ENCODE data around the gene SNX12. TPM values are rescaled to one million over a fixed set of nuclear protein-coding genes. Genes with fewer than 3 reads are reported as not detected.

Gene SNX12
- total and polyA plus RNA-seq, 2 experiments from 2014 or later: 28.5 to 75.3 TPM

DNA sequence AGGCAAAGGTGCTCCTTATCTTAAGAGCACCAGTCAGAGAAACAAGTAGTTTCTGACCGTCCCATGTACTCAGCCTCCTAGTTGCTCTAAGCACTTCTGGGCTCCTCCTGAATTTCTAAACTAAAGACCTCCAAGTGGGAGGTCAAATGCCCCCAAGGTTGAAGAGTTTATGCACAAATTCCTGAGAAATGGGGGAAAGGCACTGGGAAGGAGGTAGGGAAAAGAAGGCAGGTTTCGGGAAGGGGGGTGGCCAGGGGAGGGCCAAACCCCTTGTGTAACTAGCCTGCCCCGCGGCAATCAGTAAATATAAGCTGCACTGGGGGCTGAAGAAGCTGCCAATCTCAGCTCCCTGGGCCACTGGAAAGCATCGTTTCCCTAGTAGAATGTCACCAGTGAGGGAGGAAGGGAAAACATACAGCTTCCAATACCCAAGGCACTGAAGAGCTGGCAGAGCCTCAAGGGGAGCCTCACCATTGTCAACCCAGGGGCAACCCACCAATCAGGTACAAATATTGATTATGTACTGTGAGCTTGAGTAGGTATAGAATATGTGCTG lies 30.9 kb upstream of the SNX12 start:
- Histone ChIP-seq H2AFZ (no peak overlapping the region), H3K27ac (ENCODE audit: low read depth) (peak overlapping the region; percentile 90), H3K4me2 (peak overlapping the region; percentile 84), H3F3A (replicated peaks; ENCODE audit: low read depth) (peaks cover 5% of the 10 kb centered on the region; the same call in 1 of the 2 replicates), H3K4me1 (ENCODE audit: insufficient read depth) (peaks cover 47% of the 10 kb centered on the region), H4K20me1 (replicated peaks; ENCODE audit: insufficient read depth) (no peaks in the 10 kb centered on the region), H3K4me3 (peak overlapping the region; percentile 78), H3K9me2 (ENCODE audit: insufficient read depth) (no peaks in the 10 kb centered on the region), H3K36me3 (ENCODE audit: insufficient read depth) (no peaks in the 10 kb centered on the region), H3K27me3 (ENCODE audit: insufficient read depth) (peaks cover 4% of the 10 kb centered on the region; the same call in 1 of the 2 replicates), H3K79me2 (replicated peaks; ENCODE audit: insufficient read depth) (peaks cover 18% of the 10 kb centered on the region)
- Mint-ChIP-seq H3K27ac (no peak overlapping the region), H3K4me1 (peaks cover 43% of the 10 kb centered on the region), H3K9me3 (no peaks in the 10 kb centered on the region; the same call in 2 of the 3 replicates), H3K27me3 (ENCODE audit: insufficient read depth, low read depth, poor library complexity) (peaks cover 5% of the 10 kb centered on the region), H3K4me3 (peak overlapping the region; percentile 66), H3K36me3 (ENCODE audit: low read depth) (peaks cover 10% of the 10 kb centered on the region; the same call in 1 of the 3 replicates)
- ATAC-seq (no peak), DNase-seq (ENCODE audit: low spot score) (peak; percentile 62)
- TF ChIP-seq, protein P1, sequence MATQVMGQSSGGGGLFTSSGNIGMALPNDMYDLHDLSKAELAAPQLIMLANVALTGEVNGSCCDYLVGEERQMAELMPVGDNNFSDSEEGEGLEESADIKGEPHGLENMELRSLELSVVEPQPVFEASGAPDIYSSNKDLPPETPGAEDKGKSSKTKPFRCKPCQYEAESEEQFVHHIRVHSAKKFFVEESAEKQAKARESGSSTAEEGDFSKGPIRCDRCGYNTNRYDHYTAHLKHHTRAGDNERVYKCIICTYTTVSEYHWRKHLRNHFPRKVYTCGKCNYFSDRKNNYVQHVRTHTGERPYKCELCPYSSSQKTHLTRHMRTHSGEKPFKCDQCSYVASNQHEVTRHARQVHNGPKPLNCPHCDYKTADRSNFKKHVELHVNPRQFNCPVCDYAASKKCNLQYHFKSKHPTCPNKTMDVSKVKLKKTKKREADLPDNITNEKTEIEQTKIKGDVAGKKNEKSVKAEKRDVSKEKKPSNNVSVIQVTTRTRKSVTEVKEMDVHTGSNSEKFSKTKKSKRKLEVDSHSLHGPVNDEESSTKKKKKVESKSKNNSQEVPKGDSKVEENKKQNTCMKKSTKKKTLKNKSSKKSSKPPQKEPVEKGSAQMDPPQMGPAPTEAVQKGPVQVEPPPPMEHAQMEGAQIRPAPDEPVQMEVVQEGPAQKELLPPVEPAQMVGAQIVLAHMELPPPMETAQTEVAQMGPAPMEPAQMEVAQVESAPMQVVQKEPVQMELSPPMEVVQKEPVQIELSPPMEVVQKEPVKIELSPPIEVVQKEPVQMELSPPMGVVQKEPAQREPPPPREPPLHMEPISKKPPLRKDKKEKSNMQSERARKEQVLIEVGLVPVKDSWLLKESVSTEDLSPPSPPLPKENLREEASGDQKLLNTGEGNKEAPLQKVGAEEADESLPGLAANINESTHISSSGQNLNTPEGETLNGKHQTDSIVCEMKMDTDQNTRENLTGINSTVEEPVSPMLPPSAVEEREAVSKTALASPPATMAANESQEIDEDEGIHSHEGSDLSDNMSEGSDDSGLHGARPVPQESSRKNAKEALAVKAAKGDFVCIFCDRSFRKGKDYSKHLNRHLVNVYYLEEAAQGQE (IDR thresholded peaks at IDR 0.05; ENCODE audit: unreplicated experiment): no peak
- TF ChIP-seq, protein P2, sequence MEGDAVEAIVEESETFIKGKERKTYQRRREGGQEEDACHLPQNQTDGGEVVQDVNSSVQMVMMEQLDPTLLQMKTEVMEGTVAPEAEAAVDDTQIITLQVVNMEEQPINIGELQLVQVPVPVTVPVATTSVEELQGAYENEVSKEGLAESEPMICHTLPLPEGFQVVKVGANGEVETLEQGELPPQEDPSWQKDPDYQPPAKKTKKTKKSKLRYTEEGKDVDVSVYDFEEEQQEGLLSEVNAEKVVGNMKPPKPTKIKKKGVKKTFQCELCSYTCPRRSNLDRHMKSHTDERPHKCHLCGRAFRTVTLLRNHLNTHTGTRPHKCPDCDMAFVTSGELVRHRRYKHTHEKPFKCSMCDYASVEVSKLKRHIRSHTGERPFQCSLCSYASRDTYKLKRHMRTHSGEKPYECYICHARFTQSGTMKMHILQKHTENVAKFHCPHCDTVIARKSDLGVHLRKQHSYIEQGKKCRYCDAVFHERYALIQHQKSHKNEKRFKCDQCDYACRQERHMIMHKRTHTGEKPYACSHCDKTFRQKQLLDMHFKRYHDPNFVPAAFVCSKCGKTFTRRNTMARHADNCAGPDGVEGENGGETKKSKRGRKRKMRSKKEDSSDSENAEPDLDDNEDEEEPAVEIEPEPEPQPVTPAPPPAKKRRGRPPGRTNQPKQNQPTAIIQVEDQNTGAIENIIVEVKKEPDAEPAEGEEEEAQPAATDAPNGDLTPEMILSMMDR (conservative IDR thresholded peaks at IDR 0.05; ENCODE audit: low read depth in 2 of 2): no peak
- TF ChIP-seq ETS1 (IDR thresholded peaks at IDR 0.05) (no peak), JUNB (IDR thresholded peaks at IDR 0.05; ENCODE audit: unreplicated experiment) (no peak), CREB1 (CRISPR knock-in tag; IDR thresholded peaks at IDR 0.05; ENCODE audit: low read depth) (no peak), NANOG (IDR thresholded peaks at IDR 0.05; ENCODE audit: borderline replicate concordance) (no peak), ZNF331 (CRISPR knock-in tag; IDR thresholded peaks at IDR 0.05; ENCODE audit: low read depth) (no peak), ZNF462 (CRISPR knock-in tag; IDR thresholded peaks at IDR 0.05) (no peak), EZH2phosphoT487 (IDR thresholded peaks at IDR 0.05; ENCODE audit: unreplicated experiment) (no peak), POLR2AphosphoS5 (IDR thresholded peaks at IDR 0.05; ENCODE audit: low read depth) (no peak), ZNF114 (CRISPR knock-in tag; IDR thresholded peaks at IDR 0.05) (no peak), STAT1 (IDR thresholded peaks at IDR 0.05; ENCODE audit: unreplicated experiment) (no peak), EZH2 (IDR thresholded peaks at IDR 0.05; ENCODE audit: low read depth, unreplicated experiment) (no peak)
